Embryonic facial prominence (tissue), 1 donor: ENCODE results near the gene ERN2.

Experiments
- DNase-seq: peaks from one replicate; pipeline ENCODE4 v3.0.0-alpha.2; 2016; ENCODE audit errors: extremely low spot score

Gene ERN2

GRCh38 chr16:23687034-23687808 lies 25.8 kb downstream of the ERN2 start:
- no peak for DNase-seq

- no peak for DNase-seq
Observed at GRCh38 chr16:23683487-23683886, 29.5 kb downstream of the ERN2 start.

- DNase-seq, result no peak
Observed at GRCh38 chr16:23682181-23682580, 30.8 kb downstream of the ERN2 start.

GRCh38 chr16:23679986-23680336 lies 33.1 kb downstream of the ERN2 start:
- no peak for DNase-seq

- no peak for DNase-seq
Observed at GRCh38 chr16:23679274-23679985, 33.6 kb downstream of the ERN2 start.

GRCh38 chr16:23678430-23679273 lies 34.4 kb downstream of the ERN2 start, which contains the start of gene PLK1:
Gene PLK1, plus strand, starts transcription at chr16:23678889. Its CDS starts 44 bp downstream, at chr16:23678933.
- DNase-seq, result peak; percentile 64

GRCh38 chr16:23676924-23677480 lies 36.0 kb downstream of the ERN2 start:
- DNase-seq, result no peak

- DNase-seq, result no peak
Observed at GRCh38 chr16:23673971-23674614, 38.9 kb downstream of the ERN2 start.

- DNase-seq, result no peak
Observed at GRCh38 chr16:23670137-23670776, 42.8 kb downstream of the ERN2 start.

GRCh38 chr16:23668873-23669272 lies 44.1 kb downstream of the ERN2 start:
- no peak for DNase-seq

GRCh38 chr16:23668225-23668624 lies 44.8 kb downstream of the ERN2 start:
- no peak for DNase-seq

GRCh38 chr16:23667355-23667659 lies 45.7 kb downstream of the ERN2 start:
- no peak for DNase-seq

- DNase-seq, result no peak
Observed at GRCh38 chr16:23666571-23667354, 46.3 kb downstream of the ERN2 start.

GRCh38 chr16:23663918-23664317 lies 49.1 kb downstream of the ERN2 start:
- DNase-seq, result no peak

GRCh38 chr16:23651943-23652468 lies 61.0 kb downstream of the ERN2 start:
- no peak for DNase-seq

- DNase-seq, result no peak
Observed at GRCh38 chr16:23650674-23651416, 62.2 kb downstream of the ERN2 start.

GRCh38 chr16:23642246-23642774 lies 70.7 kb downstream of the ERN2 start:
- DNase-seq, result no peak

GRCh38 chr16:23640931-23641765 lies 71.9 kb downstream of the ERN2 start, which contains the start of the genes DCTN5 and PALB2:
Gene DCTN5, plus strand, starts transcription at chr16:23641466. Its CDS starts 77 bp downstream, at chr16:23641543.
Gene PALB2, minus strand, starts transcription at chr16:23641310. Its CDS starts 153 bp downstream, at chr16:23641157.
- peak; percentile 83 for DNase-seq
